Rectal smooth muscle tissue (tissue), 1 donor: ENCODE measurements around the gene THOC1.

Experiments used
- H3K27ac ChIP-seq: one replicate; pipeline ENCODE4 v1.7.0; 2013; ENCODE audit warnings: low read depth, low read length, inconsistent platforms
- H3K27me3 ChIP-seq: one replicate; pipeline ENCODE4 v1.7.0; 2013; ENCODE audit warnings: low read length; ENCODE audit not compliant: control insufficient read depth, insufficient read depth
- H3K36me3 ChIP-seq: one replicate; pipeline ENCODE4 v1.7.0; 2013; ENCODE audit warnings: low read length; ENCODE audit not compliant: control insufficient read depth, insufficient read depth
- H3K4me1 ChIP-seq: one replicate; pipeline ENCODE4 v1.7.0; 2013; ENCODE audit warnings: low read length; ENCODE audit not compliant: control insufficient read depth, insufficient read depth
- H3K4me3 ChIP-seq: one replicate; pipeline ENCODE4 v1.7.0; 2013; ENCODE audit warnings: low read length
- H3K9ac ChIP-seq: one replicate; pipeline ENCODE4 v1.7.0; 2013; ENCODE audit warnings: low read length

Gene THOC1

GRCh38 chr18:269480-270095 lies 1.7 kb upstream of the THOC1 start:
- peaks cover 4% of the 10 kb centered on the region for H3K4me1 ChIP-seq
- no peaks in the 10 kb centered on the region for H3K27me3 ChIP-seq
- no peak overlapping the region for H3K9ac ChIP-seq
- H3K4me3 ChIP-seq, result no peak overlapping the region
- no peak overlapping the region for H3K27ac ChIP-seq
- H3K36me3 ChIP-seq, result peaks cover 2% of the 10 kb centered on the region

DNA sequence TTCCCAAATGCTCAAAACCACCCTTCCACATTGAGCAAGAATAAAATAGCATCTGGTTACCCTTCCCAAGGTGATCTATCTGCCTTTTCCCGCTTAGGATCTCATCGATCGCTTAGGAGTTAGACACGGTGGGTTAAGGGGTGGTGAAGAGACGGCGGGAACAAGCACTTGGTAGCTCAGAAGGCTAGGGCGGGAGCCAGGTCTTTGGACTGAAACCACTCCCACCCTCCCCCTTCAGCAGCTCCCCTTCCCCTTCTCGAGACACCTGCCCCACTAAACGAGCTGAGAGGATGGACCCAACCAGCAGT lies 513 bp downstream of the THOC1 start:
- peaks cover 4% of the 10 kb centered on the region for H3K4me1 ChIP-seq
- peaks cover 2% of the 10 kb centered on the region for H3K36me3 ChIP-seq
- H3K4me3 ChIP-seq, result peak overlapping the region; percentile 91
- peak overlapping the region; percentile 88 for H3K27ac ChIP-seq
- no peaks in the 10 kb centered on the region for H3K27me3 ChIP-seq
- peak overlapping the region; percentile 77 for H3K9ac ChIP-seq

- no peak overlapping the region for H3K4me3 ChIP-seq
- H3K27ac ChIP-seq, result no peak overlapping the region
Measured at GRCh38 chr18:261398-262073, 6.3 kb downstream of the THOC1 start.

GRCh38 chr18:260547-260946 lies 7.3 kb downstream of the THOC1 start:
- H3K36me3 ChIP-seq, result peaks cover 19% of the 10 kb centered on the region
- H3K27ac ChIP-seq, result no peak overlapping the region

More at GRCh38 chr18:261398-262073, 6.3 kb downstream of the THOC1 start:
- H3K27me3 ChIP-seq, result no peaks in the 10 kb centered on the region
- H3K9ac ChIP-seq, result no peak overlapping the region
- no peaks in the 10 kb centered on the region for H3K4me1 ChIP-seq
- H3K36me3 ChIP-seq, result peaks cover 13% of the 10 kb centered on the region

DNA sequence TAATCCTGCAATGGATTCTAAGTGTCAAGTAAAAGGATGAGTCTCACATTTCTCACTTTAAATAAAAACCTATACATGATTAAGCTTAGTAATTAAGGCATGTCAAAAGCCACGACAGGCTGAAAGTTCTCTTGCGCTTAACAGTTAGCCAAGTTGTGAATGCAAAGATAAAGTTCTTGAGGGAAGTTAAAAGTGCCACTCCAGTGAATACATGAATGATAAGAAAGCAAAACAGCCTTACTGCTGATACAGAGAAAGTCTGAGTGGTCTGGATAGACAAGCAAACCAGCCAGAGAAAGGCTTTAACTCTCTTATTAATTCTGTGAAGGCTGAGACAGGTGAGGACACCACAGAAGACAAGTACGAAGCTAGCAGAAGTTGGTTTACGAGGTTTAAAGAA lies 12.7 kb downstream of the THOC1 start:
- H3K4me1 ChIP-seq, result no peaks in the 10 kb centered on the region
- H3K36me3 ChIP-seq, result peaks cover 20% of the 10 kb centered on the region
- no peak overlapping the region for H3K4me3 ChIP-seq
- no peak overlapping the region for H3K27ac ChIP-seq
- H3K27me3 ChIP-seq, result no peaks in the 10 kb centered on the region
- H3K9ac ChIP-seq, result no peak overlapping the region

More at GRCh38 chr18:260547-260946, 7.3 kb downstream of the THOC1 start:
- no peaks in the 10 kb centered on the region for H3K27me3 ChIP-seq
- no peaks in the 10 kb centered on the region for H3K4me1 ChIP-seq
- H3K4me3 ChIP-seq, result no peak overlapping the region
- H3K9ac ChIP-seq, result no peak overlapping the region

DNA sequence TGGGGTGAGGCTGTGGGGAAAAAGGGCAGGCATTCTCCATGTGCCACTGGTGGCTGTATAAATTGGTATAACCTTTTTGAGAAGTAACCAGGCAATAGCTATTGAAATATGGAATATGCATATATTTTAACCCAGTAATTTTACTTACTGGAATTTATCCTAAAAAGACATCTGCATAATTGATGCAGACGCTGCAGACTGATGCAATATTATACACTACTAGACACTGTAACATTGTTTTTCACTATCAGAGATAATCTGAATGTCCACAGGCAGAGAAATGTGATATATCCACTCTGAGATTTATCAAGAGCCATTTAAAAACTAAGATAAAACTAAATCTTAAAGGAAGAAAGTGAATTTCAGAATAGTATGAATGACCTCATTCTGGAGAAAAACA lies 14.7 kb downstream of the THOC1 start:
- Histone ChIP-seq H3K4me1 (no peaks in the 10 kb centered on the region), H3K27me3 (no peaks in the 10 kb centered on the region), H3K27ac (no peak overlapping the region), H3K9ac (no peak overlapping the region), H3K4me3 (no peak overlapping the region), H3K36me3 (peaks cover 18% of the 10 kb centered on the region)

DNA sequence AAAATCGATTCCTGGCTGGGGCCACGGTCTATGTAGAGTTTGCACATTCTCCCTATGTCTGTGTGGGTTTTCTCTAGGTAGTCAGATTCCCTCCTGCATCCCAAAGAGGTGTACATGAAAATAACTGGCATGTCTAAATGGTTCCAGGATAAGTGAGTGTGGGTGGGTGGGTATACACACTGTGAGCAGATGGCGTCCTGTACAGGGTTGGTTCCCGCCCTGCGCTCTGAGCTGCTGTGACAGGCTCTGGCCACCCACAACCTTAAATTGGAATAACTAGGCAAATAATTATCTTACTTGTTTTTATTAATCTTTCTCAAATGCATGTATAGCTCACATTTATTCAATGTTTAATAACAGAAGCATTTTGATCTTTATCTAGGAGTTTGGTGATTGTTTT lies 16.3 kb downstream of the THOC1 start:
- Histone ChIP-seq H3K27me3 (no peaks in the 10 kb centered on the region), H3K36me3 (peaks cover 13% of the 10 kb centered on the region), H3K9ac (no peak overlapping the region), H3K4me3 (no peak overlapping the region), H3K4me1 (no peaks in the 10 kb centered on the region), H3K27ac (no peak overlapping the region)

- Histone ChIP-seq H3K36me3 (peaks cover 8% of the 10 kb centered on the region), H3K4me1 (no peaks in the 10 kb centered on the region), H3K27me3 (no peaks in the 10 kb centered on the region), H3K27ac (no peak overlapping the region), H3K4me3 (no peak overlapping the region), H3K9ac (no peak overlapping the region)
Measured at GRCh38 chr18:250685-251084, 17.2 kb downstream of the THOC1 start.

- Histone ChIP-seq H3K4me1 (no peaks in the 10 kb centered on the region), H3K4me3 (no peak overlapping the region), H3K36me3 (peaks cover 8% of the 10 kb centered on the region), H3K27me3 (no peaks in the 10 kb centered on the region), H3K27ac (no peak overlapping the region), H3K9ac (no peak overlapping the region)
Measured at GRCh38 chr18:248053-248452, 19.8 kb downstream of the THOC1 start.

GRCh38 chr18:245282-245847 lies 22.5 kb downstream of the THOC1 start:
- H3K27me3 ChIP-seq, result no peaks in the 10 kb centered on the region
- no peaks in the 10 kb centered on the region for H3K4me1 ChIP-seq
- H3K9ac ChIP-seq, result no peak overlapping the region
- no peak overlapping the region for H3K4me3 ChIP-seq
- peaks cover 5% of the 10 kb centered on the region for H3K36me3 ChIP-seq
- H3K27ac ChIP-seq, result no peak overlapping the region

DNA sequence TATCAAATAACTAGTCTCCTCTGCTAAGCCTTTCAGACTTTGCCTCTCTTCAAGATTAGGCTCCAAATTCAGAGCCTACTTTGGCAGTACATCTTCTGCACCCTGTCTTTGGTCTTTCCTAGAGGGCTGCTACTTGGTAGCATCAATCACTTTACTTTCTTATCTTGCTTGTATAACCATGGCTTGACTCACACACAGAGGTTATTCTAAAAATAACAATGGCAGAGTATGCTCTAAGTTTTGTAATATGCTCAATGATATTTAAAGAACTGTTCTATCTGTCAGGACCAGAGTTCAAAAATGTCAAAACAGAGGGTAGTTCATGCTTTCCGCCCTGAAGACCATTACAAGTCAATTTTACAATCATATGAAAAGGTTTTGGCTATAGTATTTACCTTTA lies 27.7 kb downstream of the THOC1 start:
- Histone ChIP-seq H3K36me3 (peaks cover 3% of the 10 kb centered on the region), H3K27me3 (no peaks in the 10 kb centered on the region), H3K4me1 (no peaks in the 10 kb centered on the region), H3K27ac (no peak overlapping the region), H3K9ac (no peak overlapping the region), H3K4me3 (no peak overlapping the region)

DNA sequence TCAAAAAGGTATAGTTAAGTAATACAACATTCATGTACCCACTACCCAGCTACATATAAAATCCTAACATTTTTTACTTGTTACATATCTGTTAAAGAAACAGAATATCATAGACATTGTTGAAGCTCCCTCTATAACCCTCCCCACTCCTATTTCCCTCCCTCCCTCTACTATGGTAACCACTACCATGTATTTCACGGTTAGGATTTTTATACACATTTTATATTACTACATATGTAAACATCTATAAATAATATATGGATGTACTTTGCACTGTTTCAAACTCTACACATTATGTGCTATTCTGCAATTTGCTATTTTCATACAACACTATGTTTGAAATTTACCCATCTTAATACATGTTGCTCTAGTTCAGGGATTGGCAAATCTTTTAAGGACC lies 36.3 kb downstream of the THOC1 start:
- no peak overlapping the region for H3K27ac ChIP-seq
- peaks cover 2% of the 10 kb centered on the region for H3K36me3 ChIP-seq
- H3K9ac ChIP-seq, result no peak overlapping the region
- H3K27me3 ChIP-seq, result no peaks in the 10 kb centered on the region
- no peak overlapping the region for H3K4me3 ChIP-seq
- no peaks in the 10 kb centered on the region for H3K4me1 ChIP-seq

- Histone ChIP-seq H3K36me3 (peaks cover 2% of the 10 kb centered on the region), H3K27ac (no peak overlapping the region), H3K4me1 (no peaks in the 10 kb centered on the region), H3K9ac (no peak overlapping the region), H3K4me3 (no peak overlapping the region), H3K27me3 (no peaks in the 10 kb centered on the region)
Measured at GRCh38 chr18:228586-228985, 39.3 kb downstream of the THOC1 start.
